Measurements from ENCODE around the gene CABLES2. TPM values are rescaled to one million over a fixed set of nuclear protein-coding genes. Genes with fewer than 3 reads are reported as not detected.

Gene CABLES2
- total RNA-seq, 1 donor from 2014 or later: 6.9 TPM

GRCh38 chr20:62368976-62369814 lies 37.9 kb downstream of the CABLES2 start:
- DNase-seq (ENCODE audit: low read depth): no peak
- TF ChIP-seq, protein P1, sequence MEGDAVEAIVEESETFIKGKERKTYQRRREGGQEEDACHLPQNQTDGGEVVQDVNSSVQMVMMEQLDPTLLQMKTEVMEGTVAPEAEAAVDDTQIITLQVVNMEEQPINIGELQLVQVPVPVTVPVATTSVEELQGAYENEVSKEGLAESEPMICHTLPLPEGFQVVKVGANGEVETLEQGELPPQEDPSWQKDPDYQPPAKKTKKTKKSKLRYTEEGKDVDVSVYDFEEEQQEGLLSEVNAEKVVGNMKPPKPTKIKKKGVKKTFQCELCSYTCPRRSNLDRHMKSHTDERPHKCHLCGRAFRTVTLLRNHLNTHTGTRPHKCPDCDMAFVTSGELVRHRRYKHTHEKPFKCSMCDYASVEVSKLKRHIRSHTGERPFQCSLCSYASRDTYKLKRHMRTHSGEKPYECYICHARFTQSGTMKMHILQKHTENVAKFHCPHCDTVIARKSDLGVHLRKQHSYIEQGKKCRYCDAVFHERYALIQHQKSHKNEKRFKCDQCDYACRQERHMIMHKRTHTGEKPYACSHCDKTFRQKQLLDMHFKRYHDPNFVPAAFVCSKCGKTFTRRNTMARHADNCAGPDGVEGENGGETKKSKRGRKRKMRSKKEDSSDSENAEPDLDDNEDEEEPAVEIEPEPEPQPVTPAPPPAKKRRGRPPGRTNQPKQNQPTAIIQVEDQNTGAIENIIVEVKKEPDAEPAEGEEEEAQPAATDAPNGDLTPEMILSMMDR (IDR thresholded peaks at IDR 0.05; ENCODE audit: insufficient read depth, low read length, poor library complexity, severe bottlenecking): peak; percentile 52
- no peaks in the 10 kb centered on the region for H3K27me3 ChIP-seq (ENCODE audit: control insufficient read depth, insufficient read depth, low read length)
- H3K36me3 ChIP-seq (ENCODE audit: control insufficient read depth, insufficient read depth, low read length): no peaks in the 10 kb centered on the region
- H3K4me3 ChIP-seq (ENCODE audit: low read depth, low read length): peak overlapping the region; percentile 18

GRCh38 chr20:62368392-62368975 lies 38.6 kb downstream of the CABLES2 start:
- DNase-seq (ENCODE audit: low read depth): no peak
- peak overlapping the region; percentile 18 for H3K4me3 ChIP-seq (ENCODE audit: low read depth, low read length)

GRCh38 chr20:62367633-62368391 lies 39.3 kb downstream of the CABLES2 start:
- peak overlapping the region; percentile 12 for H3K4me3 ChIP-seq (ENCODE audit: low read depth, low read length)
- H3K36me3 ChIP-seq (ENCODE audit: control insufficient read depth, insufficient read depth, low read length): no peaks in the 10 kb centered on the region
- H3K27me3 ChIP-seq (ENCODE audit: control insufficient read depth, insufficient read depth, low read length): no peaks in the 10 kb centered on the region
- no peak for DNase-seq (ENCODE audit: low read depth)
- TF ChIP-seq, protein P1 (IDR thresholded peaks at IDR 0.05; ENCODE audit: insufficient read depth, low read length, poor library complexity, severe bottlenecking): no peak

More at GRCh38 chr20:62368392-62368975, 38.6 kb downstream of the CABLES2 start:
- TF ChIP-seq, protein P1 (IDR thresholded peaks at IDR 0.05; ENCODE audit: insufficient read depth, low read length, poor library complexity, severe bottlenecking): no peak
- Histone ChIP-seq H3K36me3 (ENCODE audit: control insufficient read depth, insufficient read depth, low read length) (no peaks in the 10 kb centered on the region), H3K27me3 (ENCODE audit: control insufficient read depth, insufficient read depth, low read length) (no peaks in the 10 kb centered on the region)

DNA sequence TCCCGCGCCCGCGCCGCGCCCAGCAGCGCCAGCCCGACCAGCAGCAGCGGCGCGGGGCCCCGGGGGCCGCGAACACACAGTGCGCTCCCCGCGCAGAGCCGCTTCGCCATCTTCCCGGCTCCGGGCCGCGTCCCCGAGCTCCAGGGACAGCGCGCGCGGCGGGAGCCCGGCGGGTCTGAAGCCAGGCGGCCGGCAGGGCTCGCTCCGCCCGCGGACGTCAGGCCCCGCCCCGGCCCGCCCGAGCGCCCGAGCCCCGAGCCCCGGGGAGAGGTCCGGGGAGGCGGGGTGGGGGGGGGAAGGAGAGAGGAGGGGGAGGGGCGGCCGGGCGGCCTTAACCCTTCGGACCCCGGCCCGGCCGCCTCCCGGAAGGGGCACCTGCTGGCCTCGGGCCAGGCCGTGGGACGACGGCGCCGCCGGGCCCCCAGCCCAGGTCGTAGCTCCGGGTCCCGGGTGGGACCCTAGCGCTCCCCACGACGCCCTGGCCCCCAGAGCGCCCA lies 39.9 kb downstream of the CABLES2 start, which contains the start of gene LAMA5:
Gene LAMA5, minus strand, starts transcription at position 177 of the 497 bp plus-strand sequence. Its CDS starts 67 bp downstream, at position 110.
- TF ChIP-seq, protein P1 (IDR thresholded peaks at IDR 0.05; ENCODE audit: insufficient read depth, low read length, poor library complexity, severe bottlenecking): no peak
- Histone ChIP-seq H3K36me3 (ENCODE audit: control insufficient read depth, insufficient read depth, low read length) (no peaks in the 10 kb centered on the region), H3K4me3 (ENCODE audit: low read depth, low read length) (peak within 1 kb of the TSS; percentile 82), H3K27me3 (ENCODE audit: control insufficient read depth, insufficient read depth, low read length) (no peaks in the 10 kb centered on the region)
- DNase-seq (ENCODE audit: low read depth): no peak

- no peaks in the 10 kb centered on the region for H3K27me3 ChIP-seq (ENCODE audit: control insufficient read depth, insufficient read depth, low read length)
- TF ChIP-seq, protein P1 (IDR thresholded peaks at IDR 0.05; ENCODE audit: insufficient read depth, low read length, poor library complexity, severe bottlenecking): no peak
- H3K4me3 ChIP-seq (ENCODE audit: low read depth, low read length): peak overlapping the region; percentile 82
- no peak for DNase-seq (ENCODE audit: low read depth)
- no peaks in the 10 kb centered on the region for H3K36me3 ChIP-seq (ENCODE audit: control insufficient read depth, insufficient read depth, low read length)
Observed at GRCh38 chr20:62366370-62367135, 40.5 kb downstream of the CABLES2 start.
